Tibial nerve (tissue), 4 donors: Measurements from ENCODE around the gene AFMID. TPM values are rescaled to one million over a fixed set of nuclear protein-coding genes. Genes with fewer than 3 reads are reported as not detected.
"Not testable (repeated sequence)": the region's sequence is repeated elsewhere in the genome, so short reads cannot be mapped to it uniquely, and the experiment has no call there.

Source experiments
- DNase-seq, 2 donors: peaks; one replicate each; pipeline ENCODE4 v3.0.0-alpha.2; 2019; ENCODE audit warnings: low spot score in 2 of 2
- H3K27ac ChIP-seq, 4 donors: fragments of 200-600 bp; sonication (generic) in 3 of 4; one replicate each; pipeline ENCODE4 v1.5.1; 2017 to 2019; ENCODE audit warnings: mild to moderate bottlenecking in 1 of 4
- H3K27me3 ChIP-seq, 2 donors: fragments of 200-600 bp; sonication (generic) in 1 of 2; one replicate each; pipeline versions ENCODE4 v1.5.1 to v1.6.0; 2017 to 2019
- H3K36me3 ChIP-seq, 3 donors: fragments of 200-600 bp; sonication (generic); one replicate each; pipeline ENCODE4 v1.5.1; 2018 to 2019
- H3K4me1 ChIP-seq, 4 donors: fragments of 200-600 bp; sonication (generic) in 3 of 4; one replicate each; pipeline ENCODE4 v1.5.1; 2017 to 2019
- H3K4me3 ChIP-seq, 4 donors: fragments of 200-600 bp; sonication (generic) in 3 of 4; one replicate each; pipeline ENCODE4 v1.5.1; 2017 to 2019; ENCODE audit warnings: mild to moderate bottlenecking in 1 of 4, moderate library complexity in 1 of 4
- H3K9me3 ChIP-seq, 4 donors: fragments of 200-600 bp; sonication (generic) in 3 of 4; one replicate each; pipeline ENCODE4 v1.5.1; 2017 to 2019
- CTCF ChIP-seq, 5 experiments: fragments of 200-600 bp in 3 of 5; fragments of 450-650 bp in 2 of 5; sonication (generic) in 3 of 5; IDR thresholded peaks; one replicate each; pipeline ENCODE4 v1.5.1; 2016 to 2019; ENCODE audit warnings: antibody characterized with exemption in 5 of 5, mild to moderate bottlenecking in 3 of 5, moderate library complexity in 2 of 5
- EP300 ChIP-seq, 2 donors: sonication (generic); formaldehyde crosslinking; IDR thresholded peaks; one replicate each; pipeline ENCODE4 v1.6.1; 2017; ENCODE audit warnings: antibody characterized with exemption in 2 of 2, mild to moderate bottlenecking in 1 of 2
- POLR2A ChIP-seq, 2 donors: fragments of 450-650 bp; IDR thresholded peaks; one replicate each; pipeline ENCODE4 v1.6.1; 2017; ENCODE audit warnings: antibody characterized with exemption in 2 of 2, mild to moderate bottlenecking in 2 of 2, moderate library complexity in 2 of 2
- WGBS, 2 donors: methylation state at CpG; one replicate each; pipeline ENCODE4 v1.1.5; 2018; 5-methylcytosine and 5-hydroxymethylcytosine counted together
- total RNA-seq, 4 donors: library from RNA; depleted of rRNA; stranded (reverse); fragments of >200 nt; gene quantifications; one replicate each; pipeline ENCODE4 v1.1.0, GENCODE V29; 2016

AFMID gene
- total RNA-seq, 4 donors from 2014 or later: 29.7 to 40.6 (median 37.7) TPM

- peak in 1 of 2 donors; percentile 38 for DNase-seq
- no peaks in the 10 kb centered on the region for H3K27me3 ChIP-seq
- peak overlapping the region; percentile 68 to 94 (median 74) for H3K4me3 ChIP-seq
- TF ChIP-seq POLR2A (IDR thresholded peaks at IDR 0.05): no peak
- no peak for TF ChIP-seq EP300 (IDR thresholded peaks at IDR 0.05)
- no peak for TF ChIP-seq CTCF (IDR thresholded peaks at IDR 0.05)
- H3K27ac ChIP-seq: peak overlapping the region; percentile 82 to 94 (median 88)
- 6 to 11% methylated on average over 9 to 17 of the region's 38 CpGs for WGBS, 2 donors
- peaks cover 0 to 20% (median 0%) of the 10 kb centered on the region in 3 donors for H3K36me3 ChIP-seq
- peaks cover 0 to 60% (median 39%) of the 10 kb centered on the region in 4 donors for H3K4me1 ChIP-seq
- no peaks in the 10 kb centered on the region for H3K9me3 ChIP-seq
Observed at GRCh38 chr17:78168903-78169793, 18.0 kb upstream of the AFMID start.

DNA sequence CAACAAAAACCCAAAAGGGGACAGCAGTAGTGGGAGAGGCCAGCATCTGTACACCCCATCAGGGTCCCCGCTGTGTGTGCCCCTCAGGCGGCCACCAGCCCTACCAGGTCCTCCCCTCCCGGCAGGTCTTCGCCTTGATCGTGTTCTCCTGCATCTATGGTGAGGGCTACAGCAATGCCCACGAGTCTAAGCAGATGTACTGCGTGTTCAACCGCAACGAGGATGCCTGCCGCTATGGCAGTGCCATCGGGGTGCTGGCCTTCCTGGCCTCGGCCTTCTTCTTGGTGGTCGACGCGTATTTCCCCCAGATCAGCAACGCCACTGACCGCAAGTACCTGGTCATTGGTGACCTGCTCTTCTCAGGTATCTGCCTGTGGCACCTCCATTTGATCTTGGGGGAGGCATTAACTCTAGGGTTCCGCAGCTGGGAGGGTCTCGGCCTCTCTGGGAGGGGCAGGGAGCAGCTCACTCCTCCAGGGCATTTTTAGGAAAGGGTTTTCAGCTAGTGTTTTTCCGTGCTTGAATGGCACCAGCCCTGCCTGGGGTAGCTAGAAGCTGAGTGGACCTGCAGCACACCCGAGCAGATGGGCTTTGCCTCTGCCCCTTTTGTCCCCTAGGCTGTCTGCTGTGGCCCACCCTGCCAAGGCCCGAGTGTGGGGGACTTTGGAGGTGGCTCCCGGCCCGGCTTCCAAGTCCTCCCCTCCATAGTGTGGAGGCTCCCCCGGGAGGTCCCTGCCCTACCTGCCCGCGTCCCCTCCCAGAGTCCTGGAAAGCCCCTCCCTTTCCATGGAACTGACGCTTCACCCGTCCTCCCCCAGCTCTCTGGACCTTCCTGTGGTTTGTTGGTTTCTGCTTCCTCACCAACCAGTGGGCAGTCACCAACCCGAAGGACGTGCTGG, 16.2 kb upstream of the AFMID start:
- no peak for DNase-seq
- Histone ChIP-seq H3K4me1 (peaks cover 0 to 78% (median 55%) of the 10 kb centered on the region in 4 donors), H3K27ac (peak overlapping the region in 3 of 4 donors; percentile 79 to 94 (median 91)), H3K4me3 (no peak overlapping the region), H3K27me3 (no peaks in the 10 kb centered on the region), H3K36me3 (peaks cover 0 to 20% (median 0%) of the 10 kb centered on the region in 3 donors), H3K9me3 (no peaks in the 10 kb centered on the region)
- TF ChIP-seq POLR2A (IDR thresholded peaks at IDR 0.05) (no peak), EP300 (IDR thresholded peaks at IDR 0.05) (no peak), CTCF (IDR thresholded peaks at IDR 0.05) (no peak)
- 83 to 86% methylated on average over 28 to 31 of the region's 31 CpGs for WGBS, 2 donors

DNA sequence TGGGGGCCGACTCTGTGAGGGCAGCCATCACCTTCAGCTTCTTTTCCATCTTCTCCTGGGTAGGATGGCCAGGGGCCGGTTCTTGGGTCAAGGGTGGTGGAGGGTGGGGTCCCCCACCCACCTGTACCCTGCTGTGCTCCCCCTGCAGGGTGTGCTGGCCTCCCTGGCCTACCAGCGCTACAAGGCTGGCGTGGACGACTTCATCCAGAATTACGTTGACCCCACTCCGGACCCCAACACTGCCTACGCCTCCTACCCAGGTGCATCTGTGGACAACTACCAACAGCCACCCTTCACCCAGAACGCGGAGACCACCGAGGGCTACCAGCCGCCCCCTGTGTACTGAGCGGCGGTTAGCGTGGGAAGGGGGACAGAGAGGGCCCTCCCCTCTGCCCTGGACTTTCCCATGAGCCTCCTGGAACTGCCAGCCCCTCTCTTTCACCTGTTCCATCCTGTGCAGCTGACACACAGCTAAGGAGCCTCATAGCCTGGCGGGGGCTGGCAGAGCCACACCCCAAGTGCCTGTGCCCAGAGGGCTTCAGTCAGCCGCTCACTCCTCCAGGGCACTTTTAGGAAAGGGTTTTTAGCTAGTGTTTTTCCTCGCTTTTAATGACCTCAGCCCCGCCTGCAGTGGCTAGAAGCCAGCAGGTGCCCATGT, 15.4 kb upstream of the AFMID start:
- H3K36me3 ChIP-seq: peaks cover 0 to 20% (median 0%) of the 10 kb centered on the region in 3 donors
- not testable (repeated sequence) for H3K4me3 ChIP-seq, H3K27me3 ChIP-seq, DNase-seq, H3K9me3 ChIP-seq
- H3K4me1 ChIP-seq: peaks cover 0 to 86% (median 63%) of the 10 kb centered on the region in 4 donors
- H3K27ac ChIP-seq: peak overlapping the region; percentile 50 to 91 (median 81)
- 79 to 82% methylated on average over 19 of the region's 19 CpGs for WGBS, 2 donors

DNA sequence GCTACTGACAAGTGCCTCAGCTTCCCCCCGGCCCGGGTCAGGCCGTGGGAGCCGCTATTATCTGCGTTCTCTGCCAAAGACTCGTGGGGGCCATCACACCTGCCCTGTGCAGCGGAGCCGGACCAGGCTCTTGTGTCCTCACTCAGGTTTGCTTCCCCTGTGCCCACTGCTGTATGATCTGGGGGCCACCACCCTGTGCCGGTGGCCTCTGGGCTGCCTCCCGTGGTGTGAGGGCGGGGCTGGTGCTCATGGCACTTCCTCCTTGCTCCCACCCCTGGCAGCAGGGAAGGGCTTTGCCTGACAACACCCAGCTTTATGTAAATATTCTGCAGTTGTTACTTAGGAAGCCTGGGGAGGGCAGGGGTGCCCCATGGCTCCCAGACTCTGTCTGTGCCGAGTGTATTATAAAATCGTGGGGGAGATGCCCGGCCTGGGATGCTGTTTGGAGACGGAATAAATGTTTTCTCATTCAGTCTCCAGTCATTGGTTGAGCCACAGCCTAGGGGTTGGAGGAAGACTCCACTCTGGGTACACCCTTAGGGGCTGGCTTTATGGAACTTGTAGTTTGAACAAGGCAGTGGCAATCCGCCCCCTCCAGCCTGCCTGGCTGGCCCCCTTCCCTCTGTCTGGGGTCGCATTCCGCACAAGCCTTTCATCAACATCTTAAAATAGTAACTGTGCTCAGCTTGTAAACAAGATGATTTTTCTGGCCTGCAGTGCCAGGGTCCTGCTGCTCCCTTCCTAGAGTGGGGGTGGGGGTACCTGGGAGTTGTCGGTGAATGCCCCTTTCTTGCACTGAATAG, 14.7 kb upstream of the AFMID start:
- TF ChIP-seq POLR2A (IDR thresholded peaks at IDR 0.05): peak in 1 of 2 donors; percentile 4
- peak in 1 of 2 donors; percentile 8 for TF ChIP-seq EP300 (IDR thresholded peaks at IDR 0.05)
- TF ChIP-seq CTCF (IDR thresholded peaks at IDR 0.05): no peak
- peak in 1 of 2 donors; percentile 25 for DNase-seq
- peak overlapping the region; percentile 50 to 91 (median 81) for H3K27ac ChIP-seq
- peaks cover 0 to 91% (median 65%) of the 10 kb centered on the region in 4 donors for H3K4me1 ChIP-seq
- H3K4me3 ChIP-seq: no peak overlapping the region
- no peaks in the 10 kb centered on the region for H3K9me3 ChIP-seq
- H3K27me3 ChIP-seq: no peaks in the 10 kb centered on the region
- H3K36me3 ChIP-seq: peaks cover 0 to 20% (median 0%) of the 10 kb centered on the region in 3 donors
- 28 to 37% methylated on average over 16 to 19 of the region's 19 CpGs for WGBS, 2 donors
